Peyer's patch (tissue), 4 donors: Measurements from ENCODE around the gene MSI1. TPM values are rescaled to one million over a fixed set of nuclear protein-coding genes. Genes with fewer than 3 reads are reported as not detected.

ENCODE experiments used
- DNase-seq, 3 donors: peaks; one replicate each; pipeline ENCODE4 v3.0.0-alpha.2; 2017 to 2019
- H3K27ac ChIP-seq, 4 donors: fragments of 200-600 bp; sonication (generic); one replicate each; pipeline ENCODE4 v1.5.1; 2016 to 2019
- H3K27me3 ChIP-seq, 2 donors: fragments of 200-600 bp; sonication (generic); one replicate each; pipeline ENCODE4 v1.5.1; 2019
- H3K36me3 ChIP-seq, 3 donors: fragments of 200-600 bp; sonication (generic); one replicate each; pipeline ENCODE4 v1.5.1; 2016 to 2019
- H3K4me1 ChIP-seq, 4 donors: fragments of 200-600 bp; sonication (generic); one replicate each; pipeline ENCODE4 v1.5.1; 2016 to 2019
- H3K4me3 ChIP-seq, 4 donors: fragments of 200-600 bp; sonication (generic); 1 replicate in 3 of 4; 2 replicates in 1 of 4; pipeline ENCODE4 v1.5.1; 2016 to 2019; ENCODE audit warnings: mild to moderate bottlenecking in 1 of 4
- H3K9me3 ChIP-seq, 4 donors: fragments of 200-600 bp; sonication (generic); one replicate each; pipeline ENCODE4 v1.5.1; 2016 to 2019; ENCODE audit warnings: mild to moderate bottlenecking in 1 of 4
- CTCF ChIP-seq, 6 experiments: fragments of 450-650 bp in 4 of 6; fragments of 200-600 bp in 2 of 6; sonication (generic) in 1 of 6; IDR thresholded peaks; one replicate each; pipeline ENCODE4 v1.5.1; 2017 to 2019; ENCODE audit warnings: antibody characterized with exemption in 6 of 6, mild to moderate bottlenecking in 3 of 6, moderate library complexity in 1 of 6
- POLR2A ChIP-seq, 2 donors: fragments of 450-650 bp; IDR thresholded peaks; one replicate each; pipeline ENCODE4 v1.5.1; 2017; ENCODE audit warnings: antibody characterized with exemption in 2 of 2, mild to moderate bottlenecking in 2 of 2, moderate library complexity in 2 of 2
- total RNA-seq, 4 donors: library from RNA; depleted of rRNA; stranded (reverse); fragments of >200 nt; gene quantifications; one replicate each; pipeline ENCODE4 v1.1.0, GENCODE V29; 2016

Gene MSI1
- total RNA-seq, 4 donors from 2014 or later: 1.6 to 5.8 (median 4.2) TPM

- Histone ChIP-seq H3K4me3 (no peak overlapping the region), H3K4me1 (no peaks in the 10 kb centered on the region), H3K27ac (no peak overlapping the region), H3K27me3 (no peaks in the 10 kb centered on the region), H3K9me3 (no peaks in the 10 kb centered on the region), H3K36me3 (no peaks in the 10 kb centered on the region)
- DNase-seq: no peak
- no peak for TF ChIP-seq CTCF (IDR thresholded peaks at IDR 0.05)
- no peak for TF ChIP-seq POLR2A (IDR thresholded peaks at IDR 0.05)
Observed at GRCh38 chr12:120408771-120409170, 39.8 kb upstream of the MSI1 start.

GRCh38 chr12:120406553-120406952 lies 37.6 kb upstream of the MSI1 start:
- DNase-seq: no peak
- TF ChIP-seq CTCF (IDR thresholded peaks at IDR 0.05): no peak
- TF ChIP-seq POLR2A (IDR thresholded peaks at IDR 0.05): no peak
- Histone ChIP-seq H3K4me1 (no peaks in the 10 kb centered on the region), H3K4me3 (no peak overlapping the region), H3K36me3 (no peaks in the 10 kb centered on the region), H3K9me3 (no peaks in the 10 kb centered on the region), H3K27me3 (no peaks in the 10 kb centered on the region), H3K27ac (no peak overlapping the region)

GRCh38 chr12:120406069-120406468 lies 37.1 kb upstream of the MSI1 start:
- H3K36me3 ChIP-seq: no peaks in the 10 kb centered on the region
- DNase-seq: no peak
- H3K27ac ChIP-seq: no peak overlapping the region
- H3K9me3 ChIP-seq: no peaks in the 10 kb centered on the region
- H3K4me3 ChIP-seq: no peak overlapping the region
- H3K27me3 ChIP-seq: no peaks in the 10 kb centered on the region
- H3K4me1 ChIP-seq: no peaks in the 10 kb centered on the region
- TF ChIP-seq POLR2A (IDR thresholded peaks at IDR 0.05) (no peak), CTCF (IDR thresholded peaks at IDR 0.05) (no peak)

GRCh38 chr12:120404271-120404670 lies 35.3 kb upstream of the MSI1 start:
- TF ChIP-seq POLR2A (IDR thresholded peaks at IDR 0.05) (no peak), CTCF (IDR thresholded peaks at IDR 0.05) (no peak)
- Histone ChIP-seq H3K4me1 (no peaks in the 10 kb centered on the region), H3K27me3 (no peaks in the 10 kb centered on the region), H3K9me3 (no peaks in the 10 kb centered on the region), H3K36me3 (no peaks in the 10 kb centered on the region), H3K27ac (no peak overlapping the region), H3K4me3 (no peak overlapping the region)
- DNase-seq: no peak

GRCh38 chr12:120403869-120404268 lies 34.9 kb upstream of the MSI1 start:
- no peaks in the 10 kb centered on the region for H3K9me3 ChIP-seq
- H3K27me3 ChIP-seq: no peaks in the 10 kb centered on the region
- H3K4me3 ChIP-seq: no peak overlapping the region
- no peak for DNase-seq
- no peak for TF ChIP-seq CTCF (IDR thresholded peaks at IDR 0.05)
- TF ChIP-seq POLR2A (IDR thresholded peaks at IDR 0.05): no peak
- H3K27ac ChIP-seq: no peak overlapping the region
- no peaks in the 10 kb centered on the region for H3K36me3 ChIP-seq
- H3K4me1 ChIP-seq: no peaks in the 10 kb centered on the region

GRCh38 chr12:120402217-120402616 lies 33.3 kb upstream of the MSI1 start:
- Histone ChIP-seq H3K9me3 (no peaks in the 10 kb centered on the region), H3K4me3 (no peak overlapping the region), H3K36me3 (no peaks in the 10 kb centered on the region), H3K27ac (no peak overlapping the region), H3K4me1 (no peaks in the 10 kb centered on the region), H3K27me3 (no peaks in the 10 kb centered on the region)
- TF ChIP-seq POLR2A (IDR thresholded peaks at IDR 0.05) (no peak), CTCF (IDR thresholded peaks at IDR 0.05) (no peak)
- no peak for DNase-seq
